ENCODE measurements around the gene PRR22. TPM values are rescaled to one million over a fixed set of nuclear protein-coding genes. Genes with fewer than 3 reads are reported as not detected.
A peak's percentile ranks its signal among the peaks of the same experiment; 100 is the strongest.
"Not testable (repeated sequence)": the region's sequence is repeated elsewhere in the genome, so short reads cannot be mapped to it uniquely, and the experiment has no call there.

PRR22 gene
- total RNA-seq, 2 experiments from 2014 or later, result 5.4 to 6.4 TPM

GRCh38 chr19:5762608-5763217, 21.8 kb downstream of the PRR22 start:
- no peaks in the 10 kb centered on the region for H3K27me3 Mint-ChIP-seq

GRCh38 chr19:5753743-5754142, 30.8 kb downstream of the PRR22 start:
- no peak overlapping the region for H3K4me3 Mint-ChIP-seq
- DNase-seq, result no peak
- CTCF ChIA-PET, result interaction anchor here (0.6 kb wide), 1 partner anchor 18 kb away, joined by 3 read pairs; no protein-coding TSS in a partner anchor
- H3K4me1 Mint-ChIP-seq, result no peaks in the 10 kb centered on the region
- H3K27ac Mint-ChIP-seq, result no peak overlapping the region
- POLR2A ChIA-PET, result no interaction called here
- H3K27me3 Mint-ChIP-seq, result no peaks in the 10 kb centered on the region
- H3K9me3 Mint-ChIP-seq, result no peaks in the 10 kb centered on the region
- no peaks in the 10 kb centered on the region for H3K36me3 Mint-ChIP-seq (ENCODE audit: low read depth)

More at GRCh38 chr19:5762608-5763217, 21.8 kb downstream of the PRR22 start:
- Mint-ChIP-seq H3K4me1 (no peaks in the 10 kb centered on the region), H3K4me3 (no peak overlapping the region), H3K9me3 (no peaks in the 10 kb centered on the region), H3K27ac (no peak overlapping the region), H3K36me3 (ENCODE audit: low read depth) (no peaks in the 10 kb centered on the region)
- no peak for DNase-seq
- POLR2A ChIA-PET, result no interaction called here
- CTCF ChIA-PET, result interaction anchor here (0.6 kb wide), 1 partner anchor 673 kb away, joined by 3 read pairs; no protein-coding TSS in a partner anchor

- H3K27me3 Mint-ChIP-seq, result no peaks in the 10 kb centered on the region
- no peak overlapping the region for H3K4me3 Mint-ChIP-seq
- no peak overlapping the region for H3K27ac Mint-ChIP-seq
- CTCF ChIA-PET, result no interaction called here
- no peaks in the 10 kb centered on the region for H3K4me1 Mint-ChIP-seq
- H3K9me3 Mint-ChIP-seq, result no peaks in the 10 kb centered on the region
- no peaks in the 10 kb centered on the region for H3K36me3 Mint-ChIP-seq (ENCODE audit: low read depth)
- POLR2A ChIA-PET, result no interaction called here
- no peak for DNase-seq
These were observed 32.8 kb downstream of the PRR22 start for GRCh38 chr19:5751709-5752108.

- DNase-seq, result no peak
- Mint-ChIP-seq H3K4me1 (no peaks in the 10 kb centered on the region), H3K27ac (no peak overlapping the region), H3K27me3 (no peaks in the 10 kb centered on the region), H3K9me3 (no peaks in the 10 kb centered on the region), H3K36me3 (ENCODE audit: low read depth) (no peaks in the 10 kb centered on the region), H3K4me3 (no peak overlapping the region)
- CTCF ChIA-PET, result interaction anchor here (1.9 kb wide), 1 partner anchor 29 kb away, joined by 5 read pairs; the partner anchor contains the start of genes CATSPERD and LONP1
- POLR2A ChIA-PET, result no interaction called here
These were observed 35.0 kb downstream of the PRR22 start for GRCh38 chr19:5749505-5749904.

- H3K4me1 Mint-ChIP-seq; H3K36me3 Mint-ChIP-seq (ENCODE audit: low read depth); POLR2A ChIA-PET; H3K27me3 Mint-ChIP-seq; H3K4me3 Mint-ChIP-seq; H3K27ac Mint-ChIP-seq; DNase-seq; H3K9me3 Mint-ChIP-seq: not testable (repeated sequence)
- CTCF ChIA-PET, result interaction anchor here (1.9 kb wide), 1 partner anchor 29 kb away, joined by 5 read pairs; the partner anchor contains the start of genes CATSPERD and LONP1
These were observed 35.6 kb downstream of the PRR22 start for GRCh38 chr19:5748920-5749319.

GRCh38 chr19:5744999-5745398, 39.5 kb downstream of the PRR22 start:
- H3K4me1 Mint-ChIP-seq; H3K27ac Mint-ChIP-seq; H3K9me3 Mint-ChIP-seq; H3K4me3 Mint-ChIP-seq; H3K27me3 Mint-ChIP-seq; DNase-seq; H3K36me3 Mint-ChIP-seq (ENCODE audit: low read depth); CTCF ChIA-PET; POLR2A ChIA-PET: not testable (repeated sequence)

GRCh38 chr19:5743630-5744029, 40.9 kb downstream of the PRR22 start:
- CTCF ChIA-PET, result interaction anchor here (0.5 kb wide), 1 partner anchor 8 kb away, joined by 3 read pairs; no protein-coding TSS in a partner anchor
- Mint-ChIP-seq H3K4me3 (no peak overlapping the region), H3K4me1 (no peaks in the 10 kb centered on the region), H3K27ac (no peak overlapping the region), H3K9me3 (no peaks in the 10 kb centered on the region), H3K27me3 (peaks cover 4% of the 10 kb centered on the region), H3K36me3 (ENCODE audit: low read depth) (no peaks in the 10 kb centered on the region)
- POLR2A ChIA-PET, result no interaction called here
- DNase-seq, result no peak

GRCh38 chr19:5742051-5742450, 42.5 kb downstream of the PRR22 start:
- Mint-ChIP-seq H3K9me3 (no peaks in the 10 kb centered on the region), H3K27ac (peak overlapping the region; percentile 76), H3K4me1 (no peaks in the 10 kb centered on the region), H3K27me3 (peaks cover 4% of the 10 kb centered on the region), H3K4me3 (no peak overlapping the region), H3K36me3 (ENCODE audit: low read depth) (no peaks in the 10 kb centered on the region)
- CTCF ChIA-PET, result interaction anchor here (0.9 to 1.4 kb wide), 2 partner anchors 62 to 207 kb away, joined by 3 to 5 read pairs; no protein-coding TSS in a partner anchor
- POLR2A ChIA-PET, result no interaction called here
- no peak for DNase-seq

GRCh38 chr19:5738423-5738822, 46.1 kb downstream of the PRR22 start:
- Mint-ChIP-seq H3K4me1 (no peaks in the 10 kb centered on the region), H3K36me3 (ENCODE audit: low read depth) (no peaks in the 10 kb centered on the region), H3K27ac (no peak overlapping the region), H3K4me3 (no peak overlapping the region), H3K27me3 (peaks cover 6% of the 10 kb centered on the region), H3K9me3 (no peaks in the 10 kb centered on the region)
- POLR2A ChIA-PET, result no interaction called here
- no peak for DNase-seq
- CTCF ChIA-PET, result interaction anchor here (0.6 kb wide), 1 partner anchor 376 kb away, joined by 3 read pairs; no protein-coding TSS in a partner anchor

GRCh38 chr19:5733172-5733571, 51.4 kb downstream of the PRR22 start:
- H3K4me1 Mint-ChIP-seq; H3K9me3 Mint-ChIP-seq; H3K27ac Mint-ChIP-seq; POLR2A ChIA-PET; H3K36me3 Mint-ChIP-seq (ENCODE audit: low read depth); DNase-seq; H3K4me3 Mint-ChIP-seq; H3K27me3 Mint-ChIP-seq: not testable (repeated sequence)
- CTCF ChIA-PET, result interaction anchor here (2.0 kb wide), 1 partner anchor 10 kb away, joined by 5 read pairs; no protein-coding TSS in a partner anchor

Other genes starting within 250 kb of the PRR22 start
- gene TINCR, start 216.8 kb downstream of the PRR22 start, total RNA-seq, result under 1 TPM; 0.40 to 0.58 TPM
- gene SAFB2, start 162.0 kb downstream of the PRR22 start, total RNA-seq, result 10 to 100 TPM; 81.0 to 99.6 TPM
- 100 to 1,000 TPM; 113 to 131 TPM for gene SAFB, start 161.7 kb downstream of the PRR22 start, total RNA-seq
- gene MICOS13, start 104.2 kb downstream of the PRR22 start, total RNA-seq, result 10 to 100 TPM; 43.5 to 48.2 TPM
- 1 to 10 TPM; 2.0 TPM for gene HSD11B1L, start 103.7 kb downstream of the PRR22 start, total RNA-seq
- 100 to 1,000 TPM; 880 to 925 TPM for gene RPL36, start 94.5 kb downstream of the PRR22 start, total RNA-seq
- gene LONP1, start 64.6 kb downstream of the PRR22 start, total RNA-seq, result 10 to 100 TPM; 71.7 to 79.6 TPM
- not detected for gene CATSPERD, start 64.1 kb downstream of the PRR22 start, total RNA-seq
- gene DUS3L, start 6.4 kb upstream of the PRR22 start, total RNA-seq, result 10 to 100 TPM; 49.9 to 60.8 TPM
- gene NRTN, start 20.3 kb upstream of the PRR22 start, total RNA-seq, result under 1 TPM in 1 of 2 experiments, not detected in 1; 0.37 TPM
- gene FUT6, start 55.0 kb upstream of the PRR22 start, total RNA-seq, result not detected
- not detected for gene FUT3, start 66.7 kb upstream of the PRR22 start, total RNA-seq
- gene FUT5, start 85.8 kb upstream of the PRR22 start, total RNA-seq, result not detected
- 100 to 1,000 TPM; 207 to 233 TPM for gene NDUFA11, start 119.0 kb upstream of the PRR22 start, total RNA-seq
- gene VMAC, start 120.1 kb upstream of the PRR22 start, total RNA-seq, result 10 to 100 TPM; 11.8 TPM
- 10 to 100 TPM; 17.2 to 21.0 TPM for gene CAPS, start 129.5 kb upstream of the PRR22 start, total RNA-seq
- 10 to 100 TPM; 97.4 to 98.0 TPM for gene RANBP3, start 193.4 kb upstream of the PRR22 start, total RNA-seq

Measured in activated CD4-positive, alpha-beta T cell treated with anti-CD3 and anti-CD28 coated beads, Interleukin-2, amount 10 ng/mL, durations not matched to agents 7 days and 5 days (primary cell).